Erythroblast (primary cell): ENCODE results near the gene ACP4.

Source experiments
- GATA1 ChIP-seq: IDR thresholded peaks from 2 replicates; pipeline ENCODE4 v1.6.1; 2011; ENCODE audit warnings: low read depth, mild to moderate bottlenecking, control low read depth, low read length, moderate library complexity
- POLR2A ChIP-seq: IDR thresholded peaks from 2 replicates; pipeline ENCODE4 v1.6.1; 2011; ENCODE audit warnings: mild to moderate bottlenecking, low read length

- TF ChIP-seq POLR2A (no peak), GATA1 (no peak)
These were observed 30.5 kb downstream of the ACP4 start for GRCh38 chr19:50820549-50821247.
